Astrocyte (in vitro differentiated cells and primary cell): Measurements from ENCODE around the gene MEGF10.

Source experiments
- EZH2 ChIP-seq: IDR thresholded peaks from 2 replicates; pipeline ENCODE4 v1.6.1; 2012; ENCODE audit warnings: mild to moderate bottlenecking, low read length, inconsistent platforms; ENCODE audit not compliant: insufficient read depth
- TF ChIP-seq, protein P1 (sequence below): IDR thresholded peaks from 2 replicates; pipeline ENCODE4 v1.5.1; 2011; ENCODE audit warnings: low read depth, mild to moderate bottlenecking, inconsistent platforms, low read length, moderate library complexity; ENCODE audit not compliant: insufficient read depth

DNA sequence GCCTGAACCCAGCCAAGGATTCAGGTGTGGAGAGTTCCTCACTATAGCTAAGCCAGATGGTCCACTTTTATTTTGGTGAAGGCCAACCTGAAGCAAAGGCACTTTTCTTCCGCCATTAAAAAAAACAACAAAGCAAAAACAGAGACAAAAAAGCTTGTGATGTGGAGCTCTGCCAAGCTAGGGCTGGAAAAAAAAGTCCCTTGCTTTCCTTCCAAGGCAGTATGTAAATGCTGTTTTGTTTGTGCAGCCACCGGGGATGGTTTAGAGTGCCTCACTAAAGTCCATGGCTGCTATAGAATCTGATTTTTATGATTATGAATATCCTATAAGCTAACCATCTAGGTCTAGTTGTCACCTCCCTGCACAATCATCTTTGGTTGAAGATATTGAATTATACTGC is 14.9 kb downstream of the MEGF10 start:
- TF ChIP-seq, protein P1, sequence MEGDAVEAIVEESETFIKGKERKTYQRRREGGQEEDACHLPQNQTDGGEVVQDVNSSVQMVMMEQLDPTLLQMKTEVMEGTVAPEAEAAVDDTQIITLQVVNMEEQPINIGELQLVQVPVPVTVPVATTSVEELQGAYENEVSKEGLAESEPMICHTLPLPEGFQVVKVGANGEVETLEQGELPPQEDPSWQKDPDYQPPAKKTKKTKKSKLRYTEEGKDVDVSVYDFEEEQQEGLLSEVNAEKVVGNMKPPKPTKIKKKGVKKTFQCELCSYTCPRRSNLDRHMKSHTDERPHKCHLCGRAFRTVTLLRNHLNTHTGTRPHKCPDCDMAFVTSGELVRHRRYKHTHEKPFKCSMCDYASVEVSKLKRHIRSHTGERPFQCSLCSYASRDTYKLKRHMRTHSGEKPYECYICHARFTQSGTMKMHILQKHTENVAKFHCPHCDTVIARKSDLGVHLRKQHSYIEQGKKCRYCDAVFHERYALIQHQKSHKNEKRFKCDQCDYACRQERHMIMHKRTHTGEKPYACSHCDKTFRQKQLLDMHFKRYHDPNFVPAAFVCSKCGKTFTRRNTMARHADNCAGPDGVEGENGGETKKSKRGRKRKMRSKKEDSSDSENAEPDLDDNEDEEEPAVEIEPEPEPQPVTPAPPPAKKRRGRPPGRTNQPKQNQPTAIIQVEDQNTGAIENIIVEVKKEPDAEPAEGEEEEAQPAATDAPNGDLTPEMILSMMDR = no peak
- TF ChIP-seq EZH2 = no peak
